ENCODE measurements around the gene KCNJ10.

KCNJ10 gene

DNA sequence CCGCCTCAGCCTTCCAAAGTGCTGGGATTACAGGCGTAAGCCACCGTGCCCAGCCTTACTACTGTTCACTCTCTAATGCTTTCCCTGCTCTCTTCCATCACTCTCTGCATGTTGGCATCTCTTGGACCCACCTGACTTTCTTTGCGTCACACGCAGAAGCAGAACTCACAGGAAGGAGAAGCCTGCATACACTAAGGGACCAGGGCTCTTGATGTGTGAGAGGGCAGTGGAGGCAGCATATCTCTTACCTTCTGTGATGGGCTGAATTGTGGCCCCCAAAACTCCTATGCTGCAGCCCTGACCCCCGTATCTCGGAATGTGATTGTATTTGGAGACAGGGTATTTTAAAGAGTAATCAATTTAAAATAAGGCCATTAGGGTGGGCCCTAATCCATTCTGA is 89.2 kb downstream of the KCNJ10 start:
- Mint-ChIP-seq H3K36me3 (ENCODE audit: insufficient read depth) (no peaks in the 10 kb centered on the region), H3K27ac (ENCODE audit: low read depth) (no peak overlapping the region), H3K9me3 (no peaks in the 10 kb centered on the region), H3K4me1 (no peaks in the 10 kb centered on the region), H3K27me3 (peaks cover 48% of the 10 kb centered on the region), H3K4me3 (no peak overlapping the region)
- ATAC-seq (replicated peaks; ENCODE audit: extremely low read depth, poor library complexity, severe bottlenecking), result no peak
- no peak for DNase-seq (ENCODE audit: low spot score in 2 of 2)

DNA sequence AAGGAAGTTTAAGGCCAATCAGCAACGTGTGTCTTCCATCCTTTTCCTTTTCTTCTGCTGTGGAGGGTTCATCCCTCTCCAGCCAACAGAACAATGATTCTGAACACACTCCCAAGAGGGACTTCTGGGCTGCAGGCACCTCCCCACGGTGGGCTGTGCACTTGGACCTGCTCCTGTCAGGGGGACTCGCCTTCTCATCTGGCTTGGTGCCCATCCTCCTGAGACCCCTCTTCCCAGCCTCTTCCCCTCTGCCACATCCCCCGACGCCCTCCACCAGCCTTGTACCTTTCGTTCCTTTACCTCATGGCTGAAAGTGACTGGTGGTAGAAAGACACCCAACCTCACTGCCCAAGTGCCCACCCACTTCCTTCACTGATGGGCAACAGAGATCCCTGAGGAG is 89.9 kb downstream of the KCNJ10 start:
- Mint-ChIP-seq H3K4me3 (no peak overlapping the region), H3K4me1 (no peaks in the 10 kb centered on the region), H3K27ac (ENCODE audit: low read depth) (no peak overlapping the region), H3K27me3 (peaks cover 48% of the 10 kb centered on the region), H3K36me3 (ENCODE audit: insufficient read depth) (no peaks in the 10 kb centered on the region), H3K9me3 (no peaks in the 10 kb centered on the region)
- DNase-seq (ENCODE audit: low spot score in 2 of 2), result no peak
- no peak for ATAC-seq (replicated peaks; ENCODE audit: extremely low read depth, poor library complexity, severe bottlenecking)

DNA sequence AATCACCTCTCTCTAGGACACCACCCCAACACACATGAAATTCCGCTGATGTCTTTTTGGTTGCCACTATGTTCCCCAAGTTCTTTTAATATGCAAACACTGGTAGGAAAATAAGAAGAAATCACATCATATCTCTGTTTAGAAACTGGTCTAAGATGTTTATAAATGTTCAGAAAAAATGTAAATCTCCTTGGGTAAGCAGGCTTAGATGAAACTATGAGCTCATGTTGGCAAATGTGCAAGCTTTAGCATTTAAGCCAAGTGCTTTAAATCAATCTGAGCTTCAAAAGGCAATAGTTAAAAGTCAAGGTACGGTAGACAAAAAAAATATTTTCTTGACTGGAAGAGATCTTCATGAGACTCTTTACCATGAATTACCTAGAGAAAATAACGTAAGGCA is 90.7 kb downstream of the KCNJ10 start:
- ATAC-seq (replicated peaks; ENCODE audit: extremely low read depth, poor library complexity, severe bottlenecking) (no peak), DNase-seq (ENCODE audit: low spot score in 2 of 2) (no peak)
- no peak overlapping the region for H3K27ac Mint-ChIP-seq (ENCODE audit: low read depth)
- no peaks in the 10 kb centered on the region for H3K4me1 Mint-ChIP-seq
- H3K4me3 Mint-ChIP-seq, result no peak overlapping the region
- no peaks in the 10 kb centered on the region for H3K36me3 Mint-ChIP-seq (ENCODE audit: insufficient read depth)
- no peaks in the 10 kb centered on the region for H3K9me3 Mint-ChIP-seq
- H3K27me3 Mint-ChIP-seq, result peaks cover 48% of the 10 kb centered on the region

DNA sequence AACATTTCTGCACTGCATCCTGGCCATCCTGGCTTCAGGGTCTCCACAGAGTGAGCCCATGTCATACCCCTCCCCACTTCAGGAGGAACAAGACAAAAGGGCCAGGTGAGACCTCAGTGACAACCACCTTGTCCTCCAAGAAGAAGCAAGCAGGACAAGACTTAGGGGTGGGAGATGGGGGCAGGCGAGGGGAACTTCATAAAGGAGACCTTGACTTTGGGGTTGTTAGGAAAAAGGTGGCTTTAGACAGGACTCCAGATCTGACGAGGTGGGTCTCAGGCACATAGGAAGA is 91.9 kb downstream of the KCNJ10 start:
- Mint-ChIP-seq H3K27me3 (peaks cover 38% of the 10 kb centered on the region), H3K36me3 (ENCODE audit: insufficient read depth) (no peaks in the 10 kb centered on the region), H3K4me3 (no peak overlapping the region), H3K27ac (ENCODE audit: low read depth) (no peak overlapping the region), H3K9me3 (no peaks in the 10 kb centered on the region), H3K4me1 (no peaks in the 10 kb centered on the region)
- ATAC-seq (replicated peaks; ENCODE audit: extremely low read depth, poor library complexity, severe bottlenecking), result no peak
- no peak for DNase-seq (ENCODE audit: low spot score in 2 of 2)

DNA sequence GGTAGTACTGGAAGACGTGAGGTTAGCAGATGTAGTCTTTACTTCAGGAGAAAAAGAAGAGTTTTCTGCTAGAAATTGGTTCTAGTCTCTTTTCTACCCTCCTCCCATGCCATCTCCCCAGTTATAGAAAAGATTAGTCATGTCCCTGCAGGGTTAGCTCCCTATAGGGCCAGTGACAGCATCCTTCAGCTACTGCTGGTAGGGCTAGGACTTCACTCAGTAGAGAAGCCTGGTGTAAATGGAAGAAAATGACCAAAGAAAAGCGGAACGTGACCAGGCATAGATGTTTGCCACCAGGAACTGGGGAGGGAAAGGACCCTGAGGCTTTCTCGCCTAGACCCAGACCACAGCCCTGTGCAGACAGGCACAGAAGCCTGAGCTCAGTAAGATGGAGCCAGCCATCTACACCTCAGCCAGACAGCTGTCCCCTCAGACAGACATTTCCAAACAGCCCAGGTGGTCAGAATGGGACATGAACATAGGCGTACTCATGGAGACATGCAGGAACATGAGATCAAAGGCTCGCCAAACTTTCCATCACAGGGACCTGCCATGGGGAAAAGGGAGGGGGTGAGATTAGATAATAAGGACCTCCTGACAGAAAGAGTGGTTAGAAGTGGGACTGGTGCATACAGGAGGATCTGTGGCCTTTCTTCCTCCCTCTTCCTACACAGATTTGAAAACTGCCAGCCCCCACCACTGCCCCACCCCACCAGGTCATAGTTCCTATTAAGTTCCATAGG is 92.4 kb downstream of the KCNJ10 start:
- no peak for ATAC-seq (replicated peaks; ENCODE audit: extremely low read depth, poor library complexity, severe bottlenecking)
- Mint-ChIP-seq H3K9me3 (no peaks in the 10 kb centered on the region), H3K36me3 (ENCODE audit: insufficient read depth) (no peaks in the 10 kb centered on the region), H3K27ac (ENCODE audit: low read depth) (no peak overlapping the region), H3K27me3 (peaks cover 35% of the 10 kb centered on the region), H3K4me3 (no peak overlapping the region), H3K4me1 (no peaks in the 10 kb centered on the region)
- DNase-seq (ENCODE audit: low spot score in 2 of 2), result no peak

DNA sequence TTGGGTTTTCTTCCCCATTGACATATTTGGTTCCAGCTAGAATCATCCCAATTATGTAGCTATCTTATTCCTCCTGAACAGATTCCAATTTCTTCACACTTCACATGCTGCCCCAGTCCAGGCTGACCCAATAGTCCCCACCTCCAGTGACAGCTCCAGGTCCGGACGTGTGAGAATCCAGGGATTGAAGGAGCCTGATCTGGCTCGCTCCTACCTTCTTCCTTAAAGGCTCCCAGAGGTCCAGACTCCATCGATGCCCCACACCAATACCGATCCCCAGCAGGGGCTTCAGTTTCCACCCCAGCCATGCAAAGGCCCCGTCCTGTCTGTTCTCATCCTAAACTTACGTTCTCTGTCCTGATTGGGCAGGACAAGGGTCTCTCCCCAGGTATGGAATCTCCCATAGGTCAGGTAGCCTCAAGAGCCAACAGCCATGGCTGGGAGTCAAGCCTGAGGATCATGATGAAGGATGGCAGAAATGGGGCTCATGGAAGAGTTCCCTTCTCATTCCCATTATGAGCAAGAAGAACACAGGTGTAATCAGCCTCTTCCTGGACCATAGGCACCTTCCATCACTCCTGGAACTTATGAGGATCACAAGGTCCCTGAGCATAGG is 95.5 kb downstream of the KCNJ10 start:
- Mint-ChIP-seq H3K27me3 (peaks cover 7% of the 10 kb centered on the region), H3K4me3 (no peak overlapping the region), H3K9me3 (no peaks in the 10 kb centered on the region), H3K4me1 (no peaks in the 10 kb centered on the region), H3K27ac (ENCODE audit: low read depth) (no peak overlapping the region), H3K36me3 (ENCODE audit: insufficient read depth) (no peaks in the 10 kb centered on the region)
- ATAC-seq (replicated peaks; ENCODE audit: extremely low read depth, poor library complexity, severe bottlenecking), result no peak
- DNase-seq (ENCODE audit: low spot score in 2 of 2), result no peak

DNA sequence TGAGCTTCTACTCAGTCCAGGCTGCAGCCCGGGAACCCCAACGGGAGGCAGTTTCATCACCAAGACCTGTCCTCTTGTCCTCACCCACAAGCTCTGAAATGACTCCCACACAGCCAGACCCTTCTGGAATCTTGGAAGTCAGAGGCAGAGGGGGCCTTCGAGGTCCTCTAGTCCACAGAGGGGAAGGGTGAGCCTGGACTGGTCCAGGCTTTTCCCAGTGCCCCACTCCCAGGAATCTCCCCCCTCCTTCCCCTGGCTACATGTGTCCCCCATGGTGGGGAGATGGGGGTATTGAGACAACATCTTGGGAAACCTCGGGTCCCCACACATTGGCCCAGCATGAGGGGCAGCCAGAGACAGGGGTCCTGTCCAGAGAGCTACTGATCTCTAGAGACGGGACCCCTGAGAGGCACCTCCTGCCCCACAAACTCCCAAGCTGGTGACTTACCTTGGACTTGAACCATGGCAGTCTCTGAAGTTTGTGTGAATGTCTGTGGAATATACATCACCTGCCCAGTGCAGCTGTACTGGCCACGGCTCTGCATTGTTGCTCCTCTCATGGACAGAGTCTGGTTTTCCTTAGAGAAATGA is 96.5 kb downstream of the KCNJ10 start:
- no peak for DNase-seq (ENCODE audit: low spot score in 2 of 2)
- H3K9me3 Mint-ChIP-seq, result no peaks in the 10 kb centered on the region
- no peaks in the 10 kb centered on the region for H3K4me1 Mint-ChIP-seq
- no peak for ATAC-seq (replicated peaks; ENCODE audit: extremely low read depth, poor library complexity, severe bottlenecking)
- H3K4me3 Mint-ChIP-seq, result no peak overlapping the region
- H3K27ac Mint-ChIP-seq (ENCODE audit: low read depth), result no peak overlapping the region
- H3K27me3 Mint-ChIP-seq, result peaks cover 10% of the 10 kb centered on the region
- H3K36me3 Mint-ChIP-seq (ENCODE audit: insufficient read depth), result no peaks in the 10 kb centered on the region

DNA sequence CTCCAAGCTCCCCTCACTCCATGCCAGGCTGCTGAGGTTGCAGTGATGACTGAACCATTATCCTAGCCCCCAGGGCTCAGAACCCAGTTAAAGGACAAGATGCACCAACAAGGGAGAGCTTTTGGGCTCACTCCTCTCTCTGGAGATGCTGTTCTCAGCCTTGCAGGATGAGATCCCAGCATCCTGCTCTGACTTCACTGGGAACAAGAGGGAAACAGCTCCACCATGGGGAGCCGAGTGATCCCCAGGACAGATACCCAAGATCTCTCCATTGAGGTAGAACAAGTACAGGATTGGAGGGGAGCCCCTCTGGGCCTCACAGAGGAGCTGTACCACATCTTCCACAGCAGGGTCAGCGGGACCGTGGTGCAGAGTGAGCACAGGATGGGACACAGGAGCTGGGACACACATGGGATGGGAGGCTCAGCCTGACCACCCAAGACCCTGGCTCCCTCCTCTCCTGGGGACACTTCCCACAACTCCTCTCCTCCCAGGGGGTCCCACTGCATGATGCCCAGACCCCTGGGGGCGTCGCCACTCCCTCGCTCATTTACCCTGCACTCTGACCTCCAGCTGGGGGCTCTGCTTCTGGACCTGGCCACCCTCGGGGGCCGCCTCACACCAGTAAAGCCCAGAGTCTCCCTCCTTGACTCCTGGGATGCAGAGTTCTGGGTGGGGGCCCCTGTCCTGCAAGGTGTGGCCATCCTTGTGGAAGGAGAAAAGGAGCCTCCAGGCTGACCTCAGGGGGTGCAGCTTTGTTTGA is 97.3 kb downstream of the KCNJ10 start:
- Mint-ChIP-seq H3K27ac (ENCODE audit: low read depth) (no peak overlapping the region), H3K27me3 (peaks cover 18% of the 10 kb centered on the region), H3K9me3 (no peaks in the 10 kb centered on the region), H3K4me3 (no peak overlapping the region), H3K36me3 (ENCODE audit: insufficient read depth) (no peaks in the 10 kb centered on the region), H3K4me1 (no peaks in the 10 kb centered on the region)
- DNase-seq (ENCODE audit: low spot score in 2 of 2), result no peak
- no peak for ATAC-seq (replicated peaks; ENCODE audit: extremely low read depth, poor library complexity, severe bottlenecking)

DNA sequence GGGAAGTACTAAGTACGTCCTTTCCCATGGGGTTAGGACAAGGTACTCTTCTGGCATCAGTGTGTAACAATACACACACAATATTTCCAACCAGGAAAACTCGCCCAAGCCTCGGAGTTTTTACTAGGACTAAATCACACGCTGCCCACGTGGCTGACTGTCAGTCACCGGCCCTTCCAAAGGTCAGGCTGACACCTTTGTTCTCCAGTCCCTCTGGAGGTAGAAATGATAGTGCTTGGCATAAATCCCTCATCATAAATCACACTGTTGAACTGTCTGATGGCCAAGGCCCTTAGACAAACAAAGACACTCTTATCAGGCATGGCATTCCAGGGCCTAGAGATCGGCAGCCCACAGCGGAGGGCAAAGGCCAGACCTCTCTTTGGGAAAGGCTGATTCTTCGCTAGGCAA is 99.0 kb downstream of the KCNJ10 start:
- no peak overlapping the region for H3K4me3 Mint-ChIP-seq
- no peak for DNase-seq (ENCODE audit: low spot score in 2 of 2)
- peaks cover 35% of the 10 kb centered on the region for H3K27me3 Mint-ChIP-seq

DNA sequence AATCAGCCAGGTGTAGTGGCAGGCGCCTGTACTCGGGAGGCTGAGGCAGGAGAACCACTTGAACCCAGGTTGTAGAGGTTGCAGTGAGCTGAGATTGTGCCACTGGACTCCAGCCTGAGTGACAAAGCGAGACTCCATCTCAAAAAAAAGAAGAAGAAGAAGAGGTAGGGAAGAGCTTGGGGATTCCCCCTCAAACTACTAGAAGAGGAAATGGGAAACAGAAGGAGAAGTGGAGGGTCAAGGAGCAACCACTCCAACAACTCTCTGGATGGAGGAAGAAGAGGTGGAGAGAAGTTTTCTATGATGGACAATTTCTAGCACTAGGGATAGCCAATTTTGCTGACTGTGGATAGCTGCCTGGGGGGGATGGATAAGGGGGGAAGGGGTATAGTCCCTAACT is 101.1 kb downstream of the KCNJ10 start:
- DNase-seq (ENCODE audit: low spot score in 2 of 2), result no peak
- H3K4me3 Mint-ChIP-seq, result no peak overlapping the region
- no peaks in the 10 kb centered on the region for H3K36me3 Mint-ChIP-seq (ENCODE audit: insufficient read depth)
- no peak overlapping the region for H3K27ac Mint-ChIP-seq (ENCODE audit: low read depth)
- no peaks in the 10 kb centered on the region for H3K9me3 Mint-ChIP-seq
- H3K27me3 Mint-ChIP-seq, result peaks cover 49% of the 10 kb centered on the region
- no peak for ATAC-seq (replicated peaks; ENCODE audit: extremely low read depth, poor library complexity, severe bottlenecking)
- H3K4me1 Mint-ChIP-seq, result no peaks in the 10 kb centered on the region

More for the DNA sequence above, 99.0 kb downstream of the KCNJ10 start:
- Mint-ChIP-seq H3K9me3 (no peaks in the 10 kb centered on the region), H3K4me1 (no peaks in the 10 kb centered on the region), H3K27ac (ENCODE audit: low read depth) (no peak overlapping the region), H3K36me3 (ENCODE audit: insufficient read depth) (no peaks in the 10 kb centered on the region)
- ATAC-seq (replicated peaks; ENCODE audit: extremely low read depth, poor library complexity, severe bottlenecking), result no peak

DNA sequence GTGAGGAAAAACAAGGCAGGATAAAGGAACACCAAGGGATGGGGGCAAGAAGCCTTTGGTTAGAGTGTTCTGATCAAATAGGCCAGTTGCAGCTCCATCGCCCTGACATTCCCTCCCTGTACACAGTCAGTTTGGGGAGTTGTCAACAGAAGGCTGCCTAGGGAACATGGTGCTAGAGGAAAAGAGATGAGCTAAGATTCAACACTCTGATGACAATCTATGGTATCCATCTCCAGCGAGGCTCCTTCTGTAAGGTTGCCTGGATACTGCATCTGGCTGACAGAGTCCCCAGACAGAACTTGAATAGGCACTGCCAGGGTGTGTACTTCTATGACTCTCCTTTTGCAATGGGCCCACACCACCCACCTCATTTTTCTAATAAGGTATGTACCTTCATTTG is 104.7 kb downstream of the KCNJ10 start:
- H3K27ac Mint-ChIP-seq (ENCODE audit: low read depth), result no peak overlapping the region
- no peaks in the 10 kb centered on the region for H3K36me3 Mint-ChIP-seq (ENCODE audit: insufficient read depth)
- DNase-seq (ENCODE audit: low spot score in 2 of 2) (no peak), ATAC-seq (replicated peaks; ENCODE audit: extremely low read depth, poor library complexity, severe bottlenecking) (no peak)
- H3K4me1 Mint-ChIP-seq, result no peaks in the 10 kb centered on the region
- peaks cover 66% of the 10 kb centered on the region for H3K27me3 Mint-ChIP-seq
- H3K4me3 Mint-ChIP-seq, result no peak overlapping the region
- H3K9me3 Mint-ChIP-seq, result no peaks in the 10 kb centered on the region

DNA sequence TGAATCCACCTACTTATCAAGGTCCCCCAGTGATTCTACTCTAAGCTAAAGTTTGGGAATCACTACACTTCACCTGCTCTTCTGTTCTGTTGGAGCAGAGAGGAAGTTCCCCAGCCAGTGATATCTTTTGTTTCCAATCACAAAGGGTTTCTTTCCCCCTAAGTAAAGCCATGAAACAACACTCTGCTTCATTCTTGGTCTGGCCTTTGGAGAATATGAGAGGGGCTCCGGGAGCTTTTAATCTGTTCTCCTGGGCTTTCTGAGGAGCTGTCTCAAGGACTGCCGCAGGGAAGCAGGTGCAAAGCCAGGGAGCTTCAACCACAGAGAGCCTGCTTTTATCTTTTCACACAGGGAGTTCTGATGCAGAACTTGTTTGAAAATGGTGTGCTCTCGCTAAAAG is 105.8 kb downstream of the KCNJ10 start:
- Mint-ChIP-seq H3K27ac (ENCODE audit: low read depth) (no peak overlapping the region), H3K36me3 (ENCODE audit: insufficient read depth) (no peaks in the 10 kb centered on the region)

DNA sequence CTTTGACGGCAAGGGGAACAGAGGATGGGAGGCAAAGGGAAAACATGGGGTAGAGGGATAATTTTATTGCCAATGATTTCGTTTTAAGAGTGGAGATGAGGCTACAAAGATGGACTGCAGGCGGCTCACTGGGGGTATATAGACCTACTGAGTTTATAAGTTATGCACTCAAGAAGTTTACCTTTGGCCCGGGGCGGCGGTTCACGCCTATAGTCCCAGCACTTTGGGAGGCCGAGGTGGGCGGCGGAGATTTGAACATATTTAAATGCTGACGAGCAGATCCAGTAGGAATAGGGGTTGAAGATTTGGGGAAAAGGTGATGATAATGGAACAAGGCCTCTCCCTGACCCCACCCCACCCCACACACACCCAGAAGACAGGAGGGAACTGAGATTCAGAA is 107.8 kb downstream of the KCNJ10 start:
- Mint-ChIP-seq H3K4me1 (no peaks in the 10 kb centered on the region), H3K27me3 (peaks cover 44% of the 10 kb centered on the region), H3K27ac (ENCODE audit: low read depth) (no peak overlapping the region), H3K9me3 (no peaks in the 10 kb centered on the region), H3K4me3 (no peak overlapping the region), H3K36me3 (ENCODE audit: insufficient read depth) (no peaks in the 10 kb centered on the region)
- DNase-seq (ENCODE audit: low spot score in 2 of 2) (no peak), ATAC-seq (replicated peaks; ENCODE audit: extremely low read depth, poor library complexity, severe bottlenecking) (no peak)

More for the DNA sequence above, 105.8 kb downstream of the KCNJ10 start:
- DNase-seq (ENCODE audit: low spot score in 2 of 2), result no peak
- no peak for ATAC-seq (replicated peaks; ENCODE audit: extremely low read depth, poor library complexity, severe bottlenecking)
- Mint-ChIP-seq H3K4me1 (no peaks in the 10 kb centered on the region), H3K27me3 (peaks cover 63% of the 10 kb centered on the region), H3K4me3 (no peak overlapping the region), H3K9me3 (no peaks in the 10 kb centered on the region)

All from central memory CD8-positive, alpha-beta T cell (primary cell).